ENCODE results near the gene GRIN1.

DNA sequence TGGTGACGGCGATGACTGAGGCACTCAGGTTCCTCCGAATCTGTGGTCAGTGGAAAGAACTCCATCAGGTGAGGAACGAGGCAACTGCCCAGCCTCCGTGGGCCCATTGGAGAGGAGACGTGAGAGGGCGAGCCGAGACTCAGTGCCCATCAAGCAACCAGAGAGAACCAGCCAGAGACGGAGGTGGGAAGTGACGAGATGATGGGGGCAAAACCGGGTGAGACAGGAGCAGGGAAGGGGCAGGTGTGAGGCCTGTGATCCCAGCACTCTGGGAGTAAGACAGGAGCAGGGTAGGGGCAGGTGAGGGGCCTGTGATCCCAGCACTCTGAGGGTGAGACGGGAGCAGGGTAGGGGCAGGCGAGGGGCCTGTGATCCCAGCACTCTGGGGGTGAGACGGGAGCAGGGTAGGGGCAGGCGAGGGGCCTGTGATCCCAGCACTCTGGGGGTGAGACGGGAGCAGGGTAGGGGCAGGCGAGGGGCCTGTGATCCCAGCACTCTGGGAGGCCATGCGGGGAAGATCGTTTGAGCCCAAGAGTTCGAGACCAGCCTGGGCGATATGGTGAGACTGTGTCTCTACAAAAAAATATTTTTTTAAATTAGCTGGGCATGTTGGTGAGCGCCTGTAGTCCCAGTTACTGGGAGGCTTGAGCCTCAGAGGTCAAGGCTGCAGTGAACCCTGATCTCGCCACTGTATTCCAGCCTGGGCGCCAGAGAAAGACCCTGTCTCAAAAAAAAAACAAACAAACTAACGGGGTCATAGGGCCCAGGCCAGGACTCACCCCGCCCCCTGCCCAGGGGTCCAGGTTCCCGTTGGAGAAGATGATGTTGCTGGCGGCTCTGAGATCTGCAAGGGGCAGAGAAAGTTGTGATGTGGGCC lies 27.8 kb upstream of the GRIN1 start:
- TF ChIP-seq, protein P1, sequence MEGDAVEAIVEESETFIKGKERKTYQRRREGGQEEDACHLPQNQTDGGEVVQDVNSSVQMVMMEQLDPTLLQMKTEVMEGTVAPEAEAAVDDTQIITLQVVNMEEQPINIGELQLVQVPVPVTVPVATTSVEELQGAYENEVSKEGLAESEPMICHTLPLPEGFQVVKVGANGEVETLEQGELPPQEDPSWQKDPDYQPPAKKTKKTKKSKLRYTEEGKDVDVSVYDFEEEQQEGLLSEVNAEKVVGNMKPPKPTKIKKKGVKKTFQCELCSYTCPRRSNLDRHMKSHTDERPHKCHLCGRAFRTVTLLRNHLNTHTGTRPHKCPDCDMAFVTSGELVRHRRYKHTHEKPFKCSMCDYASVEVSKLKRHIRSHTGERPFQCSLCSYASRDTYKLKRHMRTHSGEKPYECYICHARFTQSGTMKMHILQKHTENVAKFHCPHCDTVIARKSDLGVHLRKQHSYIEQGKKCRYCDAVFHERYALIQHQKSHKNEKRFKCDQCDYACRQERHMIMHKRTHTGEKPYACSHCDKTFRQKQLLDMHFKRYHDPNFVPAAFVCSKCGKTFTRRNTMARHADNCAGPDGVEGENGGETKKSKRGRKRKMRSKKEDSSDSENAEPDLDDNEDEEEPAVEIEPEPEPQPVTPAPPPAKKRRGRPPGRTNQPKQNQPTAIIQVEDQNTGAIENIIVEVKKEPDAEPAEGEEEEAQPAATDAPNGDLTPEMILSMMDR (IDR thresholded peaks at IDR 0.05; ENCODE audit: insufficient read depth, low read length, poor library complexity, severe bottlenecking), result no peak
- no peak for TF ChIP-seq EZH2phosphoT487 (conservative IDR thresholded peaks at IDR 0.05; ENCODE audit: low read length)

All from SU-DHL-6 (cell line).